ENCODE results near the gene GNGT2.

The GNGT2 gene

DNA sequence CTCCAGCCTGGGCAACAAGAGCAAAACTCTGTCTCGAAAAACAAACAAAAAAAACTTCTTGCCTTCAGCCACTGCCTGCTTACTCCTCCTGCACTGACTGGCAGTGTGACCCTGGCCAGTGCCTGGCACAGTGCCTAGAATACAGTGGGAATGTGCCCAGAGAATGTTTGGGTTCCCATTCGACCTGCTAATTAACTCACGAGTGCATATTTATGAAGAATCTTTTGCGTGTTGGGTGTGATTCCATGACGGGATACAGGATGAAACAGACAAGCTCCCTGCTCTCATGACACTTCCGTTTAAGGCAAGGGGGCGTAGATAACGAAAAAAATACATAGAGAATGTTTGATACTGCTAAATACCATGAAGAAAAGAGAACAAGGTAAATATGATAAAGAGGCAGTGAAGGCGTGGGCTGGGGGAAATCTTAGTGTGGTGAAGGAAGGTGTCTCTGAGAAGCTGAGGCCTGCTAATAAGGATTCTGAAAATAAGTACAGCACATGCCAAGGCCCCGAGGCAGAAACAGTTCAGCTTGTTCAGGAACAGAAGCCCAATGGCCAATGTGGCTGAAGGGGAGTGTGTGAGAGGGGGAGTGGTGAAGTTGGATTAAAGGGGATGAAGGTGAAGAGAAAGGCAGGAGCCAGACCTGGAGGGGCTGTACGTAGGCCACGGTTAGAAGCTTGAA is 4.4 kb upstream of the GNGT2 start:
- FAIRE-seq = peak; percentile 54
- no peak for DNase-seq (ENCODE audit: insufficient read length, low spot score)
- TF ChIP-seq SPI1 (IDR thresholded peaks at IDR 0.05; ENCODE audit: low read depth, low read length) (no peak), PAX5 (IDR thresholded peaks at IDR 0.05; ENCODE audit: insufficient read depth, low read length, severe bottlenecking) (no peak), POLR2AphosphoS5 (IDR thresholded peaks at IDR 0.05; ENCODE audit: low read depth, low read length) (no peak), POU2F2 (IDR thresholded peaks at IDR 0.05; ENCODE audit: low read depth, low read length) (no peak), TAF1 (IDR thresholded peaks at IDR 0.05; ENCODE audit: low read depth, low read length) (no peak), POLR2A (IDR thresholded peaks at IDR 0.05; ENCODE audit: low read depth, low read length) (no peak)

DNA sequence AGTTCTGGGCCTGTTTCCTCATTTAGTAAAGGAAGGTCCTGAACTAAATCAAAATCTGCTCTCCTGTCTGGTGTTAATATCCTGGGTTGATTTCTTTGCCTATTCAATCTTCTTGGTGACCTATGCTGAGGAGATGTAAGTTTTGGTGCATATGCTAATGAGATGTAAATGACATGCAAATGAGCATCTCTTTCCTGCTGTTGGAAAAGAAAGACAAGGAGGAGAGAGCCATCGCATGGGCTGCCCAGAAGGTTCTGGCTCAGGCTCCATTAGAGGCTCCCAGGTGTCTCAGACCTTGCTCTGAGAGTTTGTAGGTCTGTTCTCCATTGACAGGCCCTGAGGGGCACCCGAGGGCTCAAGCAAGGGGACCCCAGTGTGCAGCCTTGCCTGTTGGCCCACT is 3.5 kb upstream of the GNGT2 start:
- no peak for DNase-seq (ENCODE audit: insufficient read length, low spot score)
- FAIRE-seq = no peak

GRCh38 chr17:49213399-49213798 is 3.0 kb upstream of the GNGT2 start:
- FAIRE-seq (peak; percentile 89), DNase-seq (ENCODE audit: insufficient read length, low spot score) (no peak)
- TF ChIP-seq POU2F2 (IDR thresholded peaks at IDR 0.05; ENCODE audit: low read depth, low read length) = peak; percentile 90; the same call in 1 of the 2 replicates
- TF ChIP-seq POLR2A (IDR thresholded peaks at IDR 0.05; ENCODE audit: low read depth, low read length) = no peak
- TF ChIP-seq PAX5 (IDR thresholded peaks at IDR 0.05; ENCODE audit: insufficient read depth, low read length, severe bottlenecking) = peak; percentile 52

More for the DNA sequence above, 3.5 kb upstream of the GNGT2 start:
- TF ChIP-seq POLR2AphosphoS5 (IDR thresholded peaks at IDR 0.05; ENCODE audit: low read depth, low read length) = no peak
- peak; percentile 69; the same call in 1 of the 2 replicates for TF ChIP-seq POU2F2 (IDR thresholded peaks at IDR 0.05; ENCODE audit: low read depth, low read length)
- no peak for TF ChIP-seq TAF1 (IDR thresholded peaks at IDR 0.05; ENCODE audit: low read depth, low read length)
- TF ChIP-seq POLR2A (IDR thresholded peaks at IDR 0.05; ENCODE audit: low read depth, low read length) = no peak
- TF ChIP-seq PAX5 (IDR thresholded peaks at IDR 0.05; ENCODE audit: insufficient read depth, low read length, severe bottlenecking) = no peak

DNA sequence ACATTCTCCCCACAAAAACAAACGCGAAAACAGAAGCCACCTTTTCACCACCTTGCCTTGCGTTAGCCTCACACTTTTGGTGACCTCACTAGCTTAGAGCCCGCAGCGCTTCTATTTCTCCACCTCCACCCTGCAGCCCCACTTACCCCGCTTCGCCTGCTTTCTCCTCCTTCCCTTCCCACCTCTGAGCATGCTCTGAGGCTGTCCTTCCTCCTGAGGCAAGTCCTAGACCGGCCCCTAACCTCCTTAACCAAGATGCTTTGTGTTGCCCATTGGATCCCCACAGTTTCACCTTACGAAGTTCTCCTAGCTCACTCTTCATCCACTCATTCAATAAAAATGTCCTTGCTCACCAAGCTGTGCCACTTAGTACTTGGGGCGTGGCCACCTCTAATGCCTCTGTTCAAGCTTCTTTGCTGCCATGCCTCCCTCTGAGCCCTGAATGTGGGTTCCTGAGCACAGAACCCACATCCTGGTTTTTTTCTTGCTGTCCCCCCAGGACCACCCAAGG is 1.3 kb downstream of the GNGT2 start:
- no peak for TF ChIP-seq POLR2AphosphoS5 (IDR thresholded peaks at IDR 0.05; ENCODE audit: low read depth, low read length)
- FAIRE-seq (no peak), DNase-seq (ENCODE audit: insufficient read length, low spot score) (no peak)

GRCh38 chr17:49204516-49204915 is 5.9 kb downstream of the GNGT2 start:
- FAIRE-seq (no peak), DNase-seq (ENCODE audit: insufficient read length, low spot score) (no peak)
- no peak for TF ChIP-seq POLR2AphosphoS5 (IDR thresholded peaks at IDR 0.05; ENCODE audit: low read depth, low read length)

GRCh38 chr17:49203796-49204195 is 6.6 kb downstream of the GNGT2 start:
- DNase-seq (ENCODE audit: insufficient read length, low spot score) (no peak), FAIRE-seq (no peak)
- TF ChIP-seq POU2F2 (IDR thresholded peaks at IDR 0.05; ENCODE audit: low read depth, low read length) = no peak
- TF ChIP-seq POLR2AphosphoS5 (IDR thresholded peaks at IDR 0.05; ENCODE audit: low read depth, low read length) = no peak
- no peak for TF ChIP-seq TAF1 (IDR thresholded peaks at IDR 0.05; ENCODE audit: low read depth, low read length)
- no peak for TF ChIP-seq POLR2A (IDR thresholded peaks at IDR 0.05; ENCODE audit: low read depth, low read length)
- no peak for TF ChIP-seq SPI1 (IDR thresholded peaks at IDR 0.05; ENCODE audit: low read depth, low read length)
- TF ChIP-seq PAX5 (IDR thresholded peaks at IDR 0.05; ENCODE audit: insufficient read depth, low read length, severe bottlenecking) = no peak

GRCh38 chr17:49201481-49201927 is 8.9 kb downstream of the GNGT2 start:
- no peak for DNase-seq (ENCODE audit: insufficient read length, low spot score)
- TF ChIP-seq TAF1 (IDR thresholded peaks at IDR 0.05; ENCODE audit: low read depth, low read length) = no peak
- TF ChIP-seq POU2F2 (IDR thresholded peaks at IDR 0.05; ENCODE audit: low read depth, low read length) = no peak
- no peak for TF ChIP-seq SPI1 (IDR thresholded peaks at IDR 0.05; ENCODE audit: low read depth, low read length)
- no peak for TF ChIP-seq POLR2A (IDR thresholded peaks at IDR 0.05; ENCODE audit: low read depth, low read length)
- TF ChIP-seq POLR2AphosphoS5 (IDR thresholded peaks at IDR 0.05; ENCODE audit: low read depth, low read length) = no peak
- TF ChIP-seq PAX5 (IDR thresholded peaks at IDR 0.05; ENCODE audit: insufficient read depth, low read length, severe bottlenecking) = no peak

DNA sequence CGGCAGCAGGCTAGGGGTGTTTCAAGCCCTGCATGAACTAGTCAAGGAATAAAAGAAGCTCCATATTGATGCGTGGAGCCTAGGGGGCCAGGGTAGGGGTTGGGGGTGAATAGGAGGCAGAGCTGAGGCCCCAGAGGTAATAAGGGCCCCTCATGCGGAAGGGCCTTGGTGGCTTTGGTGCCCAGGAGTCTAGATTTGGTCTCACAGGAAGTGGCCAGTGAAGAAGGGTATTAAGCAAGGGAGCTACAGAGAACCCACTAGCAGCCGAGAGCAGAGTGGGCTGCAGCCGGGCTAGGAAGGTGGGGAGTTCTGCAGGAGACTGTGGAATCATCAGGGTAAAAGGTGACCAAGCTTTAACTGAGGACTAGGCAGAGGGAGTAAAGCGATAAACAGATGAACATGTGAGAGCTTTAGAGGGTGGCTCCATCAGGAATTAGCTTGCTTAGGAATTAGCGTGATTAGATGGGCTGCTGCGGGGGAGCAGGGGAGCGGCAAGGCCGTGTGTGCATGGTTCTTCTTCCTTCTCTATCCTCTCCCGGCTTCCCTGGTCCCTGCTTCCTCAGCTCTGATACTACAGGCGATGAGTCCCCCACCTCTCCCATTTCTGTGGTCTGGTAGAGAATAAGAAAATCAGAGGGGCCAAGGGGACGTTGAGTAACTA is 9.8 kb downstream of the GNGT2 start:
- no peak for DNase-seq (ENCODE audit: insufficient read length, low spot score)
- no peak for FAIRE-seq
- TF ChIP-seq TAF1 (IDR thresholded peaks at IDR 0.05; ENCODE audit: low read depth, low read length) (no peak), PAX5 (IDR thresholded peaks at IDR 0.05; ENCODE audit: insufficient read depth, low read length, severe bottlenecking) (no peak), POLR2A (IDR thresholded peaks at IDR 0.05; ENCODE audit: low read depth, low read length) (no peak), SPI1 (IDR thresholded peaks at IDR 0.05; ENCODE audit: low read depth, low read length) (no peak), POU2F2 (IDR thresholded peaks at IDR 0.05; ENCODE audit: low read depth, low read length) (no peak), POLR2AphosphoS5 (IDR thresholded peaks at IDR 0.05; ENCODE audit: low read depth, low read length) (no peak)

More at GRCh38 chr17:49201481-49201927, 8.9 kb downstream of the GNGT2 start:
- FAIRE-seq = no peak

DNA sequence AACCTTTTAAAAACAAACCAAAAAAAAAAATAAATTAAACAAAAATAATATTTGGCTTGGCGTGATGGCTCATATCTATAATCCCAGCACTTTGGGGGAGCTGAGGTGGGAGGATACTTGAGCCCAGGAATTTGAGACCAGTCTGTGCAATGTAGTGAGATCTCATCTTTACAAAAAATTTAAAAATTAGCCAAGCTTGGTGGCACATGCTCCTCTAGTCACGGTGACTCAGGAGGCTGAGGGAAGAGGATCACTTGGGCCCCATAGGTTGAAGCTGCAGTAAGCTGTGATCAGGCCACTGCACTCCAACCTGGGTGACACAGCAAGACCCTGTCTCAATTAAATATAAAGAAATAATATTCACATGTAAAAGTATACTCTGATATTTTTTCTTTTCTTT is 12.2 kb downstream of the GNGT2 start:
- DNase-seq (ENCODE audit: insufficient read length, low spot score) (no peak), FAIRE-seq (no peak)
- no peak for TF ChIP-seq TAF1 (IDR thresholded peaks at IDR 0.05; ENCODE audit: low read depth, low read length)
- no peak for TF ChIP-seq POLR2A (IDR thresholded peaks at IDR 0.05; ENCODE audit: low read depth, low read length)
- TF ChIP-seq POLR2AphosphoS5 (IDR thresholded peaks at IDR 0.05; ENCODE audit: low read depth, low read length) = no peak
- no peak for TF ChIP-seq POU2F2 (IDR thresholded peaks at IDR 0.05; ENCODE audit: low read depth, low read length)
- no peak for TF ChIP-seq PAX5 (IDR thresholded peaks at IDR 0.05; ENCODE audit: insufficient read depth, low read length, severe bottlenecking)
- no peak for TF ChIP-seq SPI1 (IDR thresholded peaks at IDR 0.05; ENCODE audit: low read depth, low read length)
